NCI-H2107 (cell line): ENCODE measurements around the gene KAT7.

Experiments
- DNase-seq: peaks from one replicate; lab custom pipeline; 2025; lab: John Stamatoyannopoulos, UW

The KAT7 gene

DNA sequence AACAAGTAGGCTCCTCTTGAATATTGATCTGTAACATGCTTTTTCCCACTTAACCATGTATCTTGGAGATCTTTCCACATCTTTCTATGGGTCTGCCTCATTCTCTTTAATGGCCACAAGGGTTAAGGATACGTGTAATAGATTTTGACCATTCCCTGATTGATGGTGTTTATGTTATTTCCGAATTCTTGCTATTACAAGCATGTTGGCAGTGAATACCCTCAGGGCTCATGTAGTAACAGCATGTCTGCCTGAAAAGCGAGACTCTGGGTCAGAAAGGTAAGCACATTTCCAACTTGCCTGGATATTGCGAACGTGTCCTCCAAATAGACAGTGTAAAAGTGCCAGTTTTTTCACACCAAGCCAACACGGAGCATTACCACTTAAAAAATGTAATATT, 54.4 kb downstream of the KAT7 start:
- no peak for DNase-seq

DNA sequence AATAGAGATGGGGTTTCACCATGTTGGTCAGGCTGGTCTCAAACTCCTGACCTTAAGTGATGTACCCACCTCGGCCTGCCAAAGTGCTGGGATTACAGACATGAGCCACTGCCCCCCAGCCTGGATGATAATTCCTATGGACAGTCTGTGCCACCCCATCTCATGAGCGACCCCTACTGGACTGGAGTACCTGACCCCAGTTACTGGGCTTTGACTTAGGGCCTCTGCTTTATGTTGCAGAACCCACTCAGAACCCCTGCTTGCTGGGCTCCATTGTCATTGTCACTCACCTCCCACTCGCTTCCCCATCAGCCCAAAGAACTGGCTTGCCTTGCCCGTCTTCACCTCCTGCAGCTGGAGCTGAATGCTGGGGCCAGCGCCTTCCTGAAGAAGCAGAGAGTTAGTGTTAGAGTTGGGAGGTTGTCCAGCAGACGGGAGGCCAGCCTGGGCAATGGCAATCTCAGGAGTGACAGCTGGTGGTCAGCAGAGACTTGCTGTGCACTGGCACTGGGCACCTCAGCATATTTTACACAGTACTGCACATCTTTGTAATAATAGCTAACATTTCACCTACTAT, 55.4 kb downstream of the KAT7 start:
- DNase-seq, result no peak

DNA sequence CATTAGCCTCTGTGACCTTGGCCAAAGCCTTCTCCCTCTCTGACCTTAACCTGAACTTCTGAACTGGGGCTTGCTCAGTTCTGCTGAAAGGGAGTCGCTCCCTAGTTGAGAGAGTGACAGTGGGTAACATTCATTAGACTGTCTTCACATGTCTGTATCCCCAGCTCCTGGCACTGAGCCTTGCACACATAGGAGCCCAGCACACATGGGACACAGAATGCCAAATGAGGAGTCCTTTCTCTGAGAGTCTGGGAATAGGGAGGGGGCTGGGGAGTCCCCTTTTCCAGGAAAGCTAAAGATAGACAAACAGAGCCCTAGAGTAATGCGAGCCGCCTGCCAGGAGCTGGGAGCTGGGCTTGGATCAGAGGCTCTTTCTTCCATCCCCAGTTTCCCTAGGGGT, 56.8 kb downstream of the KAT7 start:
- DNase-seq, result no peak

DNA sequence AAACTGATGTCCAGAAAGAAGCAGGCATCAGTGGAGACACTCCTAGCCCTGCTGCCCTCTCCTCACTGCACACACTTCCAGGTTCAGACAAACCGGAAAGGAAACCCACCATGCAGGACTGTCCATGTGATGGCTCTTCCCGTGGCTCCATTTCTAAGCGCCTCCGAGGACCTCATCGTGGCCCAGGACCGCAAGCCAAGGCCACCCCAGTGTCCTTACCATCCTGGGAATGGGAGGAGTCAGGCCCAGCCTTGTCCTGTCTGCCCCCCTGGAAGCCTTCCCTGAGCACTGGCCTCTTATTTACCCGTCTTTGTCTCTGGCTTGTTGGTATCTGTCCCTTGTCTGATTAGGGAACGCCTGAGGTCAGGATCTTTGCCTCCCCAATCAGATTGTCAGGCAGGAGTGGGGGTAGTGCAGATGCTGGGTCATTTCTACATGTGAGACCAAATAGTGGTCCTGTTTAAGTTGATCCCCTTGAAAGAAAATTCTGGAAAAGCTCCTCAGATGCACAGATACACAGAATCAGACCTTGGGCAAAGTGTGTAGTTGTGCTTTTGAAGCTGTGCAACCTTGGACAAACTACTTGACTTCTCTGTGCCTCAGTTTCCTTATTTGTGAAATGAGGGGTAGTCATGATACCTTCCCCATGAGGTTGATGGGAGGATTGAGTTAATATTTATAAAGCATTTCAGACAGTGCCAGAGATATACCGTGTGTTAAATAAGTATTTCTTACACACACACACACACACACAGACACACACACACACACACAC, 58.6 kb downstream of the KAT7 start:
- DNase-seq, result no peak

DNA sequence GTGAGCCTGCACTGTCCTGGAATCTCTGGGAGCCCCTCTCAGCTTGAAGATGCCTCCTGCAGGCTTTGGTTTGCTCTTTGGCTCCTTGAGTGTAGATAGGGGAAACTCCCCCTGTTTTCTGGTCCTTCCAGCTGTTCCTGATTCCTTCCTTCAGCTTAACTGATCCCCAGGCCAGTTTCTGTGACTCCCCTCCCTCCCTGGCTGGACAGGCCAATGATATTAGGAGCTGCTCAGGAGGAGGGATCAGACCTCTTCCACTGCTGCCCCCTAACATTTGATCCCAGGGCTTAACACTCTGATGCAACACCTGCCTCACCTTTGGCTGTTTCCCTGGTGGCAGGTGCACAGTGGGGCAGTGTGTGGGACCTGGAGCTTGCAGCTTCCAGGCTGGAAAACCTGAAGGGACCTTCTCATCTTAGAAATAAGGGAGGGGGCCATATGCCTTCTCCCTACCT, 59.6 kb downstream of the KAT7 start, which contains the start of gene TAC4:
Gene TAC4, minus strand, starts transcription at position 51 of the 455 bp plus-strand sequence. CDS start 52 bp downstream, outside the sequence.
- DNase-seq, result no peak

DNA sequence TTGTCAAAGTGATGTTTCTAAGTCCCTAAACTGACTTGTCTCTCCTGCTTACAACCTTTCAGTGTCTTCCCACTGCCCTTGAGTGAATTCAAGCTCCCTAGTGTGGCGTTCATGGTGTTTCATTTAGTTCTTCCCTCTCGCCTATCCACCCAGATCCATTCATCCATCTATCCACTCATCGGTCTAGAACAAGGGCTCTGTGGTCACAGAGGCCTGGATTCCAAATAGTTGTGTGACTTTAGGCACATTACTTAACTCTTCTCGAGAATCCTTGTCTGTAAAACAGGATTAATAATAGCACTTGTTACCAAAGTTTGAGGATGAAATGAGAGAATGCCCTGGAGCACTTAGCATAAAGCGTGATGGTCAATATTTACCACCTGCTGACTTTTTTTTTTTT, 60.3 kb downstream of the KAT7 start:
- DNase-seq, result no peak

DNA sequence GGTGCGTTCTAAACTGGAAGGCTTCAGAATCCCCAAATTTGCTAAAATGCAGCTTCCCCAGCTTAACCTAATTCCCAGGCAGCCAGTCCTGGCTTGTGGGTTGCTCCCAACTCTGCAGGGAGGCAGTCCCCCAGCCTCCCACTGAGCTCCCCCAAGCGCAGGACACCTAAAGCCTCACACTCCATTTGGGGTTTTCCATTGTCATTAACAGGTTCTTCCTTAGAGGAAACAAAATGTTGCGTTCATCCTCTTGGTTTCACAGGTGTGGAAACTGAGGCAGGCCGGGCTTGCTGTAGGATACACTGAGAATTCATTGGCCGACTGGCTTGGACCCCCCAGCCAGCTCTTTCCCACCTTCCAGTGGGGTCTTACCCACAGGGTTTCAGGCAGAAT, 61.7 kb downstream of the KAT7 start:
- DNase-seq, result no peak

DNA sequence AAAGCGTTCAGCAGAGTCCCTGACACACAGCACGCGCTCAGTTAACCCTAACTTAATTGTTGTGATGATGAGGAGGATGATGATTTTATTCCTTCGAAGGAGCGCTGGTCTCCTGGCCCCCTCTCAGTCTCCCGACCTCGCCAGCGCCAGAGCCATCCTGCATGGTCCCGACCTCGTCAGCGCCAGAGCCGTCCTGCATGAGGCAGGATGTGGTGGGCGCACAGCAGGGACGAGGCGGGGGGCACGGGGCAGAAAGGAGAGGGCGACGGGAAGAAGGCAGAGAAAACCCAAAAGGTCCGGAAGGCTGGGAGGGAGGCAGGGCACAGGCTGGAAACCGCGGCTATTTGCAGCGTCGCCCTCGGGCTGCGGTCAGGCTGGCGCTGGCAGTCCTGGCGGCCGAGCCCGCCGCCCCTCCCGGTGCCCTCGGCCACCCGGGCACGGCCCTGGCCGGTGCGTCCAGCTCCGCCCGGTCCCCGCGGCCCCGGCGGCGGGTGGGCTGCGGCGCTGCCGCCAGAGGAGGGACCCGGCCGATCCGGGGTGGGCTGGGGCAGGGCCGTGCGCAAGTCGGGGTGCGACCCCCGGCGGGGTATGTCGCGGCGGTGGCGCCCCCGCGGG, 62.4 kb downstream of the KAT7 start:
- DNase-seq, result no peak

DNA sequence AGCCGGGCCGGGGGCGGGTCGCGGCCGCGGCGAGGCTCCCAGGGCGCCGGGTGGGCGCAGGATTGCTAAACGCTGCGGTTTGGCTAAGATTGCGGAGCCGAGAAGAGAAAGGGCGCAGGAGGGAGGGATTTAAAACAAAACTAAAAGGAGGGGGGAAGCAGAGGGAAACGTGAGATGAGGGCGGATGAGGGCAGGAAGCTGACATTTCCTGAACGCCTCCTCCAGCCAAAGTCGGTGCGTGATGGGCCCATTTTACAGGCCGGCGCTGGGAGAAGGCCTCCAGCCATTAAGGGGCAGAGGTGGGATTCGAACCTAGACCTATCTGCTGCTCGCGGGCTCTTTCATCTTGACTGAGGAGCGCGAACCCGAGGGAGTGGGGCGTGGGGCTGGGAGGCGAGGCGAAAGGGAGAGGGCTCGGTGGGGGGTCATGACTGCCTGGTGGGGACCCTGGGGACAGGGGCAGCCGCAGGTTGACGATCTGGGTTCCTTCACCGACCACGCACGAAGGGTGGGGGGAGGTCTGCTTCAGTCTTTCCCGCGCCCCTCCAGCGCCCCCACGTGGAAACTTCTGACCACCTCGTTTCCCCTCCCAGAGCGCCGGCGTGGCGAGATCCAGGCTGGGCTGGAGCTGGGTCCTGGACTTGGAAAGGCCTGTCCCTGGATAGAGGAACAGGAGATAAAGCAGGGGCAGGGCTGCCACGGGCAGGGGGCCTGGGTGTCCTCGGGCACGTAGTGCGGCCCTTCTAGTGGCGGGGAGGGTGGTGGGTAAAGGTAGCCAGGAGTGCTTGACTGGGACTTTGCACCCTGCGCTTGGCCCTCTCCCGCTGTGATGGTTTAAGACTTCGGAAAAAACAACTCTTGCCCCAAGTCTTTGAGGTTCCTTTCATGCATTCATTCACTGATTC, 63.2 kb downstream of the KAT7 start:
- DNase-seq, result no peak

DNA sequence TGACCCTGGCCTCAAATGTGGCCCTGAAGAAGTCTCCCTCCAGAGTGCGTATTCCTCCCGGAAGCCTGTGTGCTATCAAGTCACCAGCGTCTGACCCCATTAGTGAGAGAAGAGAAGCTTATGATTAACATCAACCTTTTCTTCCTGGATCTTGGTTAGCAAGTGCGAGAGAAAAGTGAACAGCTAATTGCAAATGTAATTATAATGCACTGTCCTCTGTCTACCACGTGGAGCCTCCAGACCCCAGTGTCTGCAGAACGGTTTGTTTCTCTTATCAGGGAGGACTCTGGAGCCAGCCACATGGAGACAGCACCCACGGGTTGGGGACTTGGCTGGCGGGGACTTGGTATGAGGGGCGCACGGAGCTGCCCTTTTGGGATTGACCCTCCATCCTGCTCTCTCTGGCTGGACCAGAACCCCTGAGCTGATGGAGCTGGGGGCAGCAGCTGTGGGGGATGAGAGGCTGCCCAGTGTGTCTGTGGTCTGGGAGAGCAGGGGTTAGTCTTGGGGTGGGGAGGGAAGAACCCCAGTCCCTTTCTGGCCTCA, 65.1 kb downstream of the KAT7 start:
- DNase-seq, result no peak

DNA sequence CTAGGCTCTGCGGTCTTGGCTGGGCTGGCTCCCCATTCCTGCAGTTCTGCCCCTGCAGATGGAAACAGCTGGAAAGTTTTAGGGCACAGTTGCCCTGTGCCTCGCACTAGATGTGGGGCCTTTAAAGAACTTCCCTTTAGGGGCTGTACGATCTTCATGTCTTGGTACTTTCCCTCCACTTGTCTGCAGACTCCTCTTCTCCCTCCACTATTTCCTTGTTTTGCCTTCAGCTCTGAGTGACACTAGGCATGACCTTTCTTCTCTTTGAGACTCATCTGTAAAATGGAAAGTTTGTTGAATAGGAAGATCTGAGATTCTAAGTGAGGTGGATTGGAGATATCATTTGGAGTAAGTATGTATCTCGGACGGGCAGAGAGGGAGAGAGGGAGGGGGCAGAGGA, 65.6 kb downstream of the KAT7 start:
- DNase-seq, result no peak

DNA sequence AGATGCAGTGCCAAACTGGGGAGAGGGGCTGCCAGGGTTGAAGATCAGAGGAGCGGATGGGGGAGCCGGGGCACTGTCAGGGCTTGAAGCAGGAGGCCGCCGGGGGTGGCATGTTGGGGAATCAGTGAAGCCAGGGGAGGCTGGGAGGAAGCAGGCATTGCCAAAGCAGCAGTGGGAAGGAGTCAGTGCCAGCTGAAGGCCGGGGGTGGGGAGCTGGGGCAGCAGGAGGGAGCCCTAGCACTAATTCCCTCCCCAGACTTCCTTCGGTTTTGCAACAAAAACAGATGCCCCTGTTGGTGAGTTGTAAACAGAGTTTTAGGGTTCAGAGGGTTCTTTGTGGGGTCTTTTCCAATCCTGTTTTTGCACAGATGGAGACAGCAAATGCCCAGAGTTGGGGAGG, 70.3 kb downstream of the KAT7 start:
- DNase-seq, result no peak

DNA sequence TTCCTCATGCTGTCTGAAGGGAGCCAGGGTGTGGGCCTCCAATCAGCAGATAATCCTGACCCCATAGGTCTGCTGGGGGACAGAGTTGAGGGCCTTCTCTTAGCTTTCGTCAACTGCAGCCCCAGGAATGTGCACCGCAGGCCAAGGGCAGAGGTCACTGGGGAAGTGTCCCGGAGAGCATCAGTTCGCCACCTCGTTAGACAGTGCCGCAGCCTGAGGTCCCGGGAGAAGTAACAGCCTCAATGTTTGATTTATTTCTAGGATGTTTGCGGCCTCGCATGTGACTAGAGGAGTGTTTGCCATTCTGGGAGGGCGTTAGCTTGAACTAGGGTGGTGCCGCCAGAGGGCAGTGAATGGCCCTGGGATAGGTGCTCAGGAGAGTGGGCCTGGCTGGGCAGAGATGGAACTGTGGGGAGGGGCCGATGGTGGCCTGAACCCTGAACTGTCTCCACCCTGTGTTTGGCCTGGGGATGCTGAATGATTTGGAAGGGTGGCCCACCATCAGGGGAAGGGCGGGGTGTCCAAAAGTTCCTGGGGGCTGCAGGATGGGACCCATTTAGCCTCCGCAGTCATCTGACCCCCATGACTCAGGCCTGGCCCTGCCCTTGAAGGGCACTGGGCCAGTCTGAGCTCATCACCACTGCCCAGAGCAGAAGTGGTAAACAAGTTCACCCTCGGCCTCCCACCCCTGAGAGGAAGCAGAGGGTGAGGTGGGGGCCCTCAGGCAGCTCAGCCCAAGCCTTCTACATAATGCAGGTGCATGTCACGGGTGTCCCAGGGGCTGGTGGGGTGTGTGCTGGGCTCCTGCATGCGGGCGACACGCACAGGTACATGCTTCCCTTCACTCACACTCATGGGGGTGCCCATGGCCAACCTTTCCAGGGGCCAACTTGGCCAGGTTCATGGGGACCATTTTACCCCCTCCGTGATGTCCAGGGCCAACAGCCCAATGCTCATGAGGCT, 71.8 kb downstream of the KAT7 start:
- DNase-seq, result no peak

DNA sequence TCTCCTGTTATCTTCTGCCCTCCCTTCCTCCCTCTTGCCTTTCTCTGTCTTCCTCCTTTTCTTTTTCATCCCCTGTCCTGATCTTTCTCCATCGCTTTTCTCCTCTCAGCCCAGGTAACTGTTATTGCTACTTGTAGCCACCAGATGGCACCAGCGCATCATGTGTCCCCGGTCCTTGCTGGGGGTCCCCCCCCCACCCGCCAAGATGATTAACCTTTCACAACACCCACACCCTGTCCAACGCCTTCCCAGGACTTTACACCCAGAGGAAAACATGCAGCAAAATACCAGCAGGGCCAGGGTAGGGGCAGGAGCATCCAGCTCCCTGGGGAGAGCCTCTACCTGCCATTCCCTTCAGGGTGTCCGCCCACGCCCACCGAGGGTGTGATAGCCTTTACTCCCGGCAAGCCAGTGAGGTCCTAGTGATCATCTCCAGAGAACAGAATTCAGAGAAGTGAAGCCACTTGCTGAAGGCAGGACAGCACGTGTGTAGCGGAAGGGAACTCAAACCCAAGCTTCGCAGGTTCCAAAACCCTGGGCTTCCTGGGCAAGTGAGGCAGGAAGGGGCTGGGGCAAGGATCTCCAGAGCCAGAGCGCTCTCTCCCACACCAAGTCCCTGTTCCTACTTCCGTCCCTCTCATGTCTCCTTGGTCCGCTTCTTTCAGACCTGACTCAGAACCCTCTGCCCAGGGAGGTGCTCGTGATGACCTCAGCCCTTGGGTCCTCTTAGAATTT, 72.8 kb downstream of the KAT7 start:
- DNase-seq, result no peak

DNA sequence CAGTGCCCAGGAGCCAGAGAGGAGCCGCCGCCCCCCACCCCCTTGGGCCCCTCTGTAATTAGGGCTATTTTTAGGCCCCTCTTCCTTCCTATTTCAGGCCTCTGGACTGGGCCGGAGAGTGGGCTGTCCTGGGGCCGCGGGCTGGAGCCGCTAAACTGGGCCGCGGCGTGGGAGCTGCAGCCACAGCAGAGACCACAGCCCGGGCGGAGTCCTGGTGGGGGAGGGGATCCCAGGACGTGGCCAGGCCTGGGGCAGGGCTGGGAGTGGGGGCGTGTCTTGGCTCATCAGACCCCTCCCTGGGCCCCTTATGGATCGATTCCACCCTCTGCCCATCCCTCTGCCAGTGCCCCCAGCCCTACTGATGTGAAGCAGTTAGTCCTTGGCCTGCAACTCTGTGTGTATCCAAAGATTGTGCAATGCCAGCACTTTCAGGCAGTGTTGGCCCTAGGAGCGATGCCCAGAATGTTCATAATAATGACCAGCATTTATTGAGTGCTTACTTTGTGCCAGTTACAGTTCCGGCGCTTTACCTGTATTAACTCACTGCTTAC, 74.4 kb downstream of the KAT7 start:
- DNase-seq, result no peak

DNA sequence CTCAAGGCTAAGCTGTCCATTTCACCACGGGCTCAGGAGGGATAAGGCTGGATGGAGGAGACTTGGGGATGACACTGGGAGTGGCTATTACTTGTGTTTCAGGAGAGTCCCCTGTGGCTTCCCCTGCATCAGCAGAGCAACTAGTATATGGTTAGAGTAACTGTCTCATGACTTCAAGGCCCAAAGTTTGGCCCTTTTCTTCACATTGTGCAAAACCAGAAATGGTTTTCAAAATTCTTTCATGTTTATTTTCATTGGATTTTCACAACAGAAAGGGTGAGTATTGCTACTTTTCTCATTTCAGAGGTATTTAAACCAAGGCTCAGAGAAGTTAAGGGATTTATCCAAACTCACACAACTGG, 77.5 kb downstream of the KAT7 start:
- DNase-seq, result no peak

DNA sequence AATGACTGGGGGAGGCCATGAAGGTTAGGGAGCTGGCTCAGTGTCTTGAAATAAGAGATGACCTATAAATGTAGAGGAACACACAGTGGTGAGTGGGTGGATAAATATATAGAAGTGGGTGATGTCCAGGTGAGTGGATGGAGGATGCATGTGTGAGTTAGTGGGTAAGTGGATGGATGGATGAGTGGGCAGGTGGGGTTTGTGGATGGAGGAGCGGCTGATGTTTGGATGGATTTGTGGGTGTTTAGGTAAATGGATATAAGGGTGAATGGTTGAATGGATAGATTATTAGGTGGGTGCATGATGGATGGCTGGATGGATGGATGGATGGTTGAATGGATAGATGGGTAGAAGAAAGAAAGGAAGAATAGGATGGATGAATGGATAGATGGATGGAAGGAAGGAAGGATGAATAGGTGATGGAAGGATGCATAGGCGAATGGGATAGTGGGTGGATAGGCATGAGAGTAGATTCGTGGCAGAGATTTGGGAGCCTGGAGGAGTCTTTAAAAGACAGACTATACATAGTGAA, 78.5 kb downstream of the KAT7 start:
- no peak for DNase-seq

DNA sequence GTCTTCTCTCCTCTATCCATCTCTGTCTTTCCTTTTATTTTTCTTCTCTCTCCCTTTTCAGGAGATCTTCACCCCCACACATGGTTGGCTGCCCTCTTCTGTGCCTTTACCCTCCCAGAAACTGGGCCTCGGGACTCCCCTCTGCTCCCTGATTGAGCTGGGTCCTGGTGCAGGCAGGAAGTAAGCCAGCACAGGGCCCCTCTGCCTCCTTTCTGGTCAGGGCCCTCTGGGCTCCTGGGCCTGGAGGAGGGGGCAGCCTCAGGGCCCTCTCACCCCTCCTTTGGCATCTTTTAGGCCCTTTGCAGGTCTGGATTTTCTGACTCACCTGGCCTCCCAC, 80.5 kb downstream of the KAT7 start:
- DNase-seq, result no peak

DNA sequence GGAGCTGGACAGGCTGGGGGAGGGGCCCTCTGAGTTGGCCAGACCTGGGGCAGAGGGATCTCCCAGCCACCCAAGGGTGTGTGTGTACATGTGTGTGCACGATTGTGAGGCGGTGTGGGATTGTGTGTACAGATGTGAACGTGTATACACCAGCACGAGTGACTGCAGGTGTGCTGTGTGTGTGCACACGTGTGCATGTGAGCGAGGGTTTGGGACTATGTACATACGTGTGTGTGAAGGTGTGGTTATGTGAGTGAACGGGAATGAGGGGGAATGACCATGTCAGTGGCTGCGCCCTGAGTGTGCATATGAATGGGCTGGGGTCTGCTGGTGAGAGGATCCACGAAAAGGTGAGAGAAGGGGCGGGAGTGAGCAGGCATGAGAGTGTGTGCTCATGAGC, 81.8 kb downstream of the KAT7 start:
- no peak for DNase-seq

DNA sequence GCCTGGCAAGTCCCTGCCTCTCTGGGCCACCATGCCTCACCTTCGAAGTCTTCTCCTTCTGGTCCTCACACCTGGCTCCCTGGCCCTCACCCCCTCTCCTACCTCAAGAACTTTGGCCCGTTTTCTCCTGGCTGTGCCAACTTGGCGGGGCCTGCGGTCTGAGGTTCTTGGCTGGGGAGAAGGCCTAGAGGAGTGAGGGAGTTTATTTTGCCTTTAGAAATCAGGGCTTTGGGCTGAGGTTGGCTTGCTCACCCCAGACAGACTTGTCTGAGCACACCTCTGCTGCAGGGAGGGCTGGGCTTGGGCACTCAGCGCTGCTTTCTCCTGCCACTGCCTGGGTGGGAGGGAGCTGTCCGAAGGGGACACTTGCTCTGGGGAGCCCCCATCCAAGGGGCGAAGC, 82.7 kb downstream of the KAT7 start:
- no peak for DNase-seq
